Breast epithelium (tissue), 4 donors: ENCODE measurements around the gene FAM234A. TPM values are rescaled to one million over a fixed set of nuclear protein-coding genes. Genes with fewer than 3 reads are reported as not detected.

Experiments used
- DNase-seq, 2 donors: peaks; one replicate each; pipeline ENCODE4 v3.0.0-alpha.2; 2019; ENCODE audit warnings: low spot score in 2 of 2
- H3K27ac ChIP-seq, 2 donors: fragments of 200-600 bp; sonication (generic) in 1 of 2; one replicate each; pipeline ENCODE4 v1.5.1; 2016 to 2019; ENCODE audit warnings: mild to moderate bottlenecking in 1 of 2
- H3K27me3 ChIP-seq, 2 donors: fragments of 200-600 bp; sonication (generic) in 1 of 2; one replicate each; pipeline versions ENCODE4 v1.5.1 to v1.6.0; 2017 to 2019; ENCODE audit warnings: control low read depth in 1 of 2, mild to moderate bottlenecking in 1 of 2
- H3K36me3 ChIP-seq: fragments of 200-600 bp; one replicate; pipeline ENCODE4 v1.5.1; 2019
- H3K4me1 ChIP-seq, 2 donors: fragments of 200-600 bp; sonication (generic); one replicate each; pipeline ENCODE4 v1.5.1; 2016 to 2019; ENCODE audit warnings: control low read depth in 1 of 2
- H3K4me3 ChIP-seq, 3 donors: fragments of 200-600 bp; sonication (generic); 1 replicate in 2 of 3; 2 replicates in 1 of 3; pipeline ENCODE4 v1.5.1; 2016 to 2019; ENCODE audit warnings: mild to moderate bottlenecking in 3 of 3, moderate library complexity in 2 of 3
- H3K9me3 ChIP-seq, 2 donors: fragments of 200-600 bp; sonication (generic) in 1 of 2; one replicate each; pipeline ENCODE4 v1.5.1; 2016 to 2019; ENCODE audit warnings: control low read depth in 1 of 2
- POLR2A ChIP-seq: fragments of 450-650 bp; IDR thresholded peaks from one replicate; pipeline ENCODE4 v1.6.1; 2016; ENCODE audit warnings: antibody characterized with exemption, mild to moderate bottlenecking, moderate library complexity
- POLR2AphosphoS5 ChIP-seq, 3 donors: sonication (generic); formaldehyde crosslinking; IDR thresholded peaks; one replicate each; pipeline ENCODE4 v1.6.1; 2017; ENCODE audit warnings: antibody characterized with exemption in 3 of 3
- intact Hi-C: fragments of 100-400 bp; cut with DNase I; formaldehyde crosslinking; loops from one replicate; pipeline ENCODE4 v1.15.1; 2023; ENCODE audit warnings: low total_unique reads
- total RNA-seq, 3 donors: library from RNA; depleted of rRNA; stranded (reverse); fragments of >200 nt; gene quantifications; one replicate each; pipeline ENCODE4 v1.1.0, GENCODE V29; 2016
- TF ChIP-seq, protein P1 (sequence below), 3 donors: fragments of 450-650 bp; IDR thresholded peaks; one replicate each; pipeline ENCODE4 v1.5.1; 2016 to 2017; ENCODE audit warnings: antibody characterized with exemption in 3 of 3, mild to moderate bottlenecking in 3 of 3, moderate library complexity in 3 of 3

The FAM234A gene
- total RNA-seq, 3 donors from 2014 or later, result 40.6 to 69.3 (median 44.1) TPM

DNA sequence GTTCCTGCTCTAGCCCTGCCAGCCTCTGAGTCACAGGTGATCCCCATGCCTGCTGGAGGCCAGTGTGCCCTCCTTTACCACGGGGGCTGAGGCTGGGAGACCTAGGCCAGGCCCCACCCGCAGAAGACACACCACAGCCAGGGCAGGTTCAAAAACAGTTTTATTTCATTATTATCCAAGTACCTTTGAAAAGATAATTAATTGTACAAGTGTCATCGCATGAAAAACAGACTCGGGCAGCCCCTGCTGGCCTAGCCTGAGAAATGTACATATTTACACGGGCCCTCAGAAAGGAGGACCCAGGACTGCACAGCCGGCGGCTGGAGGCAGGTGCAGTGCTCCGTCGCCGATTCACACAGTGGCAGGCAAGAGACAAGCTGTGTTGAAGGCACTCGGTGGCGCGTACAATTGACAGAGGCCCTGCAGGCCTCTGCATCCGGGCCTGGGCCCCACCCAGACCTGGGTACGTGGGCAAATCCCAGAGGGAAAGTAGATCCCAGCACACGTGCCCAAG is 52.7 kb downstream of the FAM234A start:
- H3K4me1 ChIP-seq, result no peaks in the 10 kb centered on the region
- peaks cover 7% of the 10 kb centered on the region for H3K36me3 ChIP-seq
- intact Hi-C loops, result no loop called here
- DNase-seq, result no peak
- TF ChIP-seq POLR2AphosphoS5 (IDR thresholded peaks at IDR 0.05) (no peak), POLR2A (no peak)
- TF ChIP-seq, protein P1, sequence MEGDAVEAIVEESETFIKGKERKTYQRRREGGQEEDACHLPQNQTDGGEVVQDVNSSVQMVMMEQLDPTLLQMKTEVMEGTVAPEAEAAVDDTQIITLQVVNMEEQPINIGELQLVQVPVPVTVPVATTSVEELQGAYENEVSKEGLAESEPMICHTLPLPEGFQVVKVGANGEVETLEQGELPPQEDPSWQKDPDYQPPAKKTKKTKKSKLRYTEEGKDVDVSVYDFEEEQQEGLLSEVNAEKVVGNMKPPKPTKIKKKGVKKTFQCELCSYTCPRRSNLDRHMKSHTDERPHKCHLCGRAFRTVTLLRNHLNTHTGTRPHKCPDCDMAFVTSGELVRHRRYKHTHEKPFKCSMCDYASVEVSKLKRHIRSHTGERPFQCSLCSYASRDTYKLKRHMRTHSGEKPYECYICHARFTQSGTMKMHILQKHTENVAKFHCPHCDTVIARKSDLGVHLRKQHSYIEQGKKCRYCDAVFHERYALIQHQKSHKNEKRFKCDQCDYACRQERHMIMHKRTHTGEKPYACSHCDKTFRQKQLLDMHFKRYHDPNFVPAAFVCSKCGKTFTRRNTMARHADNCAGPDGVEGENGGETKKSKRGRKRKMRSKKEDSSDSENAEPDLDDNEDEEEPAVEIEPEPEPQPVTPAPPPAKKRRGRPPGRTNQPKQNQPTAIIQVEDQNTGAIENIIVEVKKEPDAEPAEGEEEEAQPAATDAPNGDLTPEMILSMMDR (IDR thresholded peaks at IDR 0.05), result no peak
- H3K4me3 ChIP-seq, result no peak overlapping the region
- peaks cover 0 to 11% of the 10 kb centered on the region in 2 donors for H3K27me3 ChIP-seq
- H3K27ac ChIP-seq, result no peak overlapping the region
- H3K9me3 ChIP-seq, result no peaks in the 10 kb centered on the region

DNA sequence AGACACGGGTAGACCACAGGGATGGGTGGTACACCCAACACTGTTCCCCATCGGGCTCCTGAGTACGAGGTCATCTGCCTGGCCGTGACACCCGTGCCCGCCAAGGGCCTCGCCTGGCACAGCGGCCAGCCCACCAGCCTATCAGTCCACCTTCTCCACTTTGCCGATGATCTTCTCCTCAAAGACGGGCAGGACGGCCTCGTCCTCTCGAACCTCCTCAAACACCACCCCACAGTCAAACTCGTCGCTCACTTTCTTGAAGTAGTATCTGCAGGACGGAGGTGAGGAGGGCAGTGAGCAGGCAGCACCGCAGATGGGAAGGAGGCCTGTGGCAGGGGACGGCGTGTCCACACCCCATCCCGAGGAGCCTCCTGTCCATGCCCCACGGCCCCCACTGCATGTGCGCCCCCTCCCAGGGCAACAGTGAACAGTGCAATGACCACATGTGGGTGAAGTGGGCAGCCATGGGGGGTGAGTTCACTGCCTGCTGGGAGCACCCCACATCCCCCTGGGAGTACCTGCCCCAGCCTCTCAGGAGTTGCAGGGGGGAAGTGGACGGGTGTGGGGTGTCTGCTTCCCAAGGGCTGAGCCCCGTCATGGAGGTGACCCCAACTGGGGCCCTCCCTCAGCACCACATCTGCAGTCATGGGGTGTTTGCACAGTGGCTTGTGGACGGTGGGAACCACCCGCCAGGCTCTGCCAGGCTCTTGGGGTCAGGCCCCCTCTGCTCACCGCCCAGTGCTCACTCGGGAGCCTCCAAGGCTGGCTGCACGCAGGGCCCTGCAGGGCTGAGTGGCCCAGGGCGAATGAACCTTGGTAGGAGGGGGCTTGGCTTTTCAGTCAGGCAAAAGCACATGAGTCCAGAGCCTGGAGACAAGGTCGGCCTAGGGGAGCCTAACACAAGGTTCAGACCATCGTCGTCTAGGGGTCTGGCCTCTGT is 53.6 kb downstream of the FAM234A start:
- intact Hi-C loops, result no loop called here
- H3K9me3 ChIP-seq, result no peaks in the 10 kb centered on the region
- no peaks in the 10 kb centered on the region for H3K4me1 ChIP-seq
- DNase-seq, result no peak
- peaks cover 7% of the 10 kb centered on the region for H3K36me3 ChIP-seq
- H3K27me3 ChIP-seq, result peaks cover 0 to 2% of the 10 kb centered on the region in 2 donors
- H3K27ac ChIP-seq, result no peak overlapping the region
- no peak overlapping the region for H3K4me3 ChIP-seq
- no peak for TF ChIP-seq POLR2AphosphoS5 (IDR thresholded peaks at IDR 0.05)
- TF ChIP-seq, protein P1 (IDR thresholded peaks at IDR 0.05), result no peak

DNA sequence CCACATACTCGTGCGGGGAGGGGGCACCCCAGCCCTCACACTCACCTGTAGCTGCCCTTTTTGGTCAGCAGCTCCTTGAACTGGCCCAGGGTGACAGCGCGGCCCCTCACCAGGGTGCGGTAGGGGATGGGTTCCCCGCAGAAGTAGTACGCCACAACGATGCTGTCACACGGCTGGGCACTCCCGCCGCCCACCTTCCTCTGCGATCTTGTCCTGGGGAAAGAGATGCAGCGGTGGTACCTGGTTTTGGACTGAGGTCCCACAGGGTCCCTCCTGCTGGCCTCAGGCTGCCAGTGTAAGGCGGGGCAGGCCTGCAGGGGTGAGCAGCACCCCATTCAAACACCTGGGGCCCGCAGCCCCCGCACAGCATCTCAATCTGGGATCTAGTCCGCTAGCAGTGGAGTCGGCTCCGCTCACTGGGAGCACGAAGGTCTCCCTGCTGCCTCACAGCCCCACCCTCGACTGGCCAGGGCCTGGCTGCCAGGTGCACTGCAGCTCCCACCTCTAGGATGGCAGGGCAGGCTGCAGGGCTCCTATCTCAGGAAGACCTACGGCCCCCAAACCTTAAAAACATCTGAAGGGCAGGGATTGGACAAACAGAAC is 54.9 kb downstream of the FAM234A start:
- TF ChIP-seq, protein P1 (IDR thresholded peaks at IDR 0.05), result no peak
- TF ChIP-seq POLR2A, result no peak
- TF ChIP-seq POLR2AphosphoS5 (IDR thresholded peaks at IDR 0.05), result no peak
- Histone ChIP-seq H3K9me3 (no peaks in the 10 kb centered on the region), H3K36me3 (peaks cover 7% of the 10 kb centered on the region), H3K27me3 (no peaks in the 10 kb centered on the region), H3K27ac (no peak overlapping the region), H3K4me3 (no peak overlapping the region), H3K4me1 (no peaks in the 10 kb centered on the region)
- DNase-seq, result no peak
- intact Hi-C loops, result no loop called here

DNA sequence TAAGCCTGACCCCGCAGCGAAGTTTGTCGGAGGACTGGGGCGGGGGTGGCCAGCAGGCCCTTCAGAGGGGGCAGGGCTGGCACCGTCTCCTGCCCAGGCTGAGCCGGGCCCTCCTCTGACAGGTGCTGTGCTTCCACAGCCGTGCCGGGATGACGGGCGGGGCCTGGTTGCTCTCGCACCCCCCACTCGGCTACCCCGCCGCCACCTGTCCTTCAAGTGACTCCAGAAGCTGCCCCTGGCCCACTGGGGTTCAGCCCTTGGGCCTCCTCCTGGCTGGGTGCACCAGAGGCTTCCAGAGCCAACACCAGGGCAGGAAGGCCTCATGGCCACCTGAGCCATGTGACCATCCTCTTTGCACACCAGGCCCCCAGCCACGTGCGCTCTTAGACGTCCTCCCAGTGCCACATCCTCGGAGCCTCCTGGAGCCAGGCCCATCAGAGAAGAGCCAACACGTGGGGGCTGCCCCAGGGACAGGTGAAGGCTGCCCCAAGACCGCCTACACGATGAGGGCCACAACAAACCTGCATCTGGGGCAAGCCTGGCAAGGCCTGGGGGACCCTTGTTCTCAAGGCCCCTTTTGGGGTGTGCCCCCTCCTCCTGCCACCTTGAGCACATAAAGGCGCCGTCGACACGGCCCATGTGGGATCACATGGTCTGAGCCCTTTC is 55.5 kb downstream of the FAM234A start:
- TF ChIP-seq POLR2AphosphoS5 (IDR thresholded peaks at IDR 0.05), result no peak
- TF ChIP-seq, protein P1 (IDR thresholded peaks at IDR 0.05), result no peak
- TF ChIP-seq POLR2A, result no peak
- peaks cover 7% of the 10 kb centered on the region for H3K36me3 ChIP-seq
- no peaks in the 10 kb centered on the region for H3K4me1 ChIP-seq
- no peaks in the 10 kb centered on the region for H3K27me3 ChIP-seq
- no peaks in the 10 kb centered on the region for H3K9me3 ChIP-seq
- H3K27ac ChIP-seq, result no peak overlapping the region
- no peak overlapping the region for H3K4me3 ChIP-seq
- DNase-seq, result no peak
- intact Hi-C loops, result no loop called here
